ENCODE results near the gene TAF4.

TAF4 gene

DNA sequence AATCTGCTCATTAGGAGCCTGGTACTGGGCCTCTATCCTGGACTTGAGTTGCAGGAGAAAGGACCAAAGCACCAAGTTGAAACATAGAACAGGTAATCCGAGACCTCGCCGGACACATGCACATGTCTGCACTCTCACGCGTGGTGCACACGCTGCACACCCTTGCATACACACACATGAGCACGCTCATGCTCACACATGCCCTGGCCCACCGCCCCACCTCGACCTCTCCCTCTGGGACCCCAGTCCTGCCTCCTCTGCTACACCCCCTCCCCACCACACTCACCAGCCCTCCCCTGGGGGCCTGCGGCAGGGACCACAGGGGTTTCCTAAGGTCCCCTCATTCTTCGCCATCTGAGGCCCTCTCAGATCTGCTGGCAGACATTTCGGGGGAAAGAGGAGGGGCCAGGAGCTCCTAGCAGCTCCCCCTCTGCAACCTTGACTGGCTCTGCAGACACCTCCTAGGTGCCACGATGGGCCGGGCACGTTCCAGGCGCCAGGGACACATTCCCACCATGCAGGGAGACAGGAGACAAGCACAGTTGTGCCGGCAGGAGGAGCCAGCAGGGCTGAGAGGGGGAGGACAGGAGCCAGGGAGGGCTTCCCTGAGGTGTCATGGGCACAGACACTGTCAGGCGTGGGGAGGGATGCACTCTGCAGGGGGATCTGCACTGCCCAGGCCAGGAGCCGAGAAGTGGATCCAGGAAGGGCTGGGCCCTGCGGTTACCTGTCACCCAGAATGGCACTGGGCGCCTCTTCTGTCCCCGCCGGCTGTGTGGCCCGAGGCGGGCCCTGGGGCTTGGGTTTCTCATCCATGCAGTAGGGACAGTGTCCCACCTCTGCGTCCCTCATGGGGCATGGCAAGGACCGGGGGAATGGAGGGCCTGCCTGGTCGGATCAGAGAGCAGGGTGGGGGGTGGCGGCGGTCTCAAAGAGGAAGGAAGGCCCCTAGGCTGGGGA lies 31.0 kb upstream of the TAF4 start:
- ATAC-seq: no peak
- TF ChIP-seq, protein P1, sequence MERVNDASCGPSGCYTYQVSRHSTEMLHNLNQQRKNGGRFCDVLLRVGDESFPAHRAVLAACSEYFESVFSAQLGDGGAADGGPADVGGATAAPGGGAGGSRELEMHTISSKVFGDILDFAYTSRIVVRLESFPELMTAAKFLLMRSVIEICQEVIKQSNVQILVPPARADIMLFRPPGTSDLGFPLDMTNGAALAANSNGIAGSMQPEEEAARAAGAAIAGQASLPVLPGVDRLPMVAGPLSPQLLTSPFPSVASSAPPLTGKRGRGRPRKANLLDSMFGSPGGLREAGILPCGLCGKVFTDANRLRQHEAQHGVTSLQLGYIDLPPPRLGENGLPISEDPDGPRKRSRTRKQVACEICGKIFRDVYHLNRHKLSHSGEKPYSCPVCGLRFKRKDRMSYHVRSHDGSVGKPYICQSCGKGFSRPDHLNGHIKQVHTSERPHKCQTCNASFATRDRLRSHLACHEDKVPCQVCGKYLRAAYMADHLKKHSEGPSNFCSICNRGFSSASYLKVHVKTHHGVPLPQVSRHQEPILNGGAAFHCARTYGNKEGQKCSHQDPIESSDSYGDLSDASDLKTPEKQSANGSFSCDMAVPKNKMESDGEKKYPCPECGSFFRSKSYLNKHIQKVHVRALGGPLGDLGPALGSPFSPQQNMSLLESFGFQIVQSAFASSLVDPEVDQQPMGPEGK (CRISPR knock-in tag; IDR thresholded peaks at IDR 0.05; ENCODE audit: borderline replicate concordance): no peak
- no peak for TF ChIP-seq TCF4 (CRISPR knock-in tag; IDR thresholded peaks at IDR 0.05; ENCODE audit: borderline replicate concordance)
- no peak for TF ChIP-seq ZNF565 (CRISPR knock-in tag; conservative IDR thresholded peaks at IDR 0.05; ENCODE audit: low read depth)
- TF ChIP-seq, protein P2, sequence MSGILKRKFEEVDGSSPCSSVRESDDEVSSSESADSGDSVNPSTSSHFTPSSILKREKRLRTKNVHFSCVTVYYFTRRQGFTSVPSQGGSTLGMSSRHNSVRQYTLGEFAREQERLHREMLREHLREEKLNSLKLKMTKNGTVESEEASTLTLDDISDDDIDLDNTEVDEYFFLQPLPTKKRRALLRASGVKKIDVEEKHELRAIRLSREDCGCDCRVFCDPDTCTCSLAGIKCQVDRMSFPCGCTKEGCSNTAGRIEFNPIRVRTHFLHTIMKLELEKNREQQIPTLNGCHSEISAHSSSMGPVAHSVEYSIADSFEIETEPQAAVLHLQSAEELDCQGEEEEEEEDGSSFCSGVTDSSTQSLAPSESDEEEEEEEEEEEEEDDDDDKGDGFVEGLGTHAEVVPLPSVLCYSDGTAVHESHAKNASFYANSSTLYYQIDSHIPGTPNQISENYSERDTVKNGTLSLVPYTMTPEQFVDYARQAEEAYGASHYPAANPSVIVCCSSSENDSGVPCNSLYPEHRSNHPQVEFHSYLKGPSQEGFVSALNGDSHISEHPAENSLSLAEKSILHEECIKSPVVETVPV (CRISPR knock-in tag; IDR thresholded peaks at IDR 0.05): no peak
- no peak for TF ChIP-seq SNAI2 (CRISPR knock-in tag; IDR thresholded peaks at IDR 0.05)
- TF ChIP-seq PPARA (CRISPR knock-in tag; IDR thresholded peaks at IDR 0.05; ENCODE audit: borderline replicate concordance): no peak
- no peak for TF ChIP-seq ZFP3 (CRISPR knock-in tag; IDR thresholded peaks at IDR 0.05)

DNA sequence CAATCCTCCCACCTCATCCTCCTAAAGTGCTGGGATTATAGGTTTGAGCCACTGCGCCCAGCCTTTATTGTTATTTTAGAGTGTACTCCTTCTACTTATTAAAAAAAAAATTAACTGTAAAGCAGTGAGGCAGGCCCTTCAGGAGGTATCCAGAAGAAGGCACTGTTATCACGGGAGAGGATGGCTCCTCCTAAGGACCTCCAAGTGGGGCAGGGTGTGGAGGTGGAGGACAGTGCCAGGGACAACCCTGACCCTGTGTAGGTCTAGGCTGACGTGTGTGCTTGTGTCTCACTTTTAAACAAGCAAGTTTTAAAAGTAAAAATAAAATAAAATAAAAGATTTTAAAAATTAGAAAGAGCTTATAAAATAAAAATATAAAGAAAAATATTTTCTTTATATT lies 23.7 kb upstream of the TAF4 start:
- no peak for ATAC-seq
- TF ChIP-seq ZNF565 (CRISPR knock-in tag; conservative IDR thresholded peaks at IDR 0.05; ENCODE audit: low read depth) (no peak), ESRRG (CRISPR knock-in tag; IDR thresholded peaks at IDR 0.05) (no peak), ARNTL (CRISPR knock-in tag; IDR thresholded peaks at IDR 0.05; ENCODE audit: borderline replicate concordance, low read depth) (no peak), BACH2 (CRISPR knock-in tag; IDR thresholded peaks at IDR 0.05; ENCODE audit: borderline replicate concordance) (no peak), ZNF8 (CRISPR knock-in tag; IDR thresholded peaks at IDR 0.05) (no peak), RARB (CRISPR knock-in tag; IDR thresholded peaks at IDR 0.05) (no peak), ZFP3 (CRISPR knock-in tag; IDR thresholded peaks at IDR 0.05) (no peak), SNAI2 (CRISPR knock-in tag; IDR thresholded peaks at IDR 0.05) (no peak), CSDC2 (CRISPR knock-in tag; IDR thresholded peaks at IDR 0.05) (no peak), ISL1 (CRISPR knock-in tag; IDR thresholded peaks at IDR 0.05) (no peak), TCF4 (CRISPR knock-in tag; IDR thresholded peaks at IDR 0.05; ENCODE audit: borderline replicate concordance) (no peak), GLIS3 (CRISPR knock-in tag; IDR thresholded peaks at IDR 0.05) (no peak), OSR1 (CRISPR knock-in tag; IDR thresholded peaks at IDR 0.05) (no peak), ZFP30 (CRISPR knock-in tag; IDR thresholded peaks at IDR 0.05) (no peak), ZNF70 (CRISPR knock-in tag; IDR thresholded peaks at IDR 0.05) (no peak)
- TF ChIP-seq, protein P3, sequence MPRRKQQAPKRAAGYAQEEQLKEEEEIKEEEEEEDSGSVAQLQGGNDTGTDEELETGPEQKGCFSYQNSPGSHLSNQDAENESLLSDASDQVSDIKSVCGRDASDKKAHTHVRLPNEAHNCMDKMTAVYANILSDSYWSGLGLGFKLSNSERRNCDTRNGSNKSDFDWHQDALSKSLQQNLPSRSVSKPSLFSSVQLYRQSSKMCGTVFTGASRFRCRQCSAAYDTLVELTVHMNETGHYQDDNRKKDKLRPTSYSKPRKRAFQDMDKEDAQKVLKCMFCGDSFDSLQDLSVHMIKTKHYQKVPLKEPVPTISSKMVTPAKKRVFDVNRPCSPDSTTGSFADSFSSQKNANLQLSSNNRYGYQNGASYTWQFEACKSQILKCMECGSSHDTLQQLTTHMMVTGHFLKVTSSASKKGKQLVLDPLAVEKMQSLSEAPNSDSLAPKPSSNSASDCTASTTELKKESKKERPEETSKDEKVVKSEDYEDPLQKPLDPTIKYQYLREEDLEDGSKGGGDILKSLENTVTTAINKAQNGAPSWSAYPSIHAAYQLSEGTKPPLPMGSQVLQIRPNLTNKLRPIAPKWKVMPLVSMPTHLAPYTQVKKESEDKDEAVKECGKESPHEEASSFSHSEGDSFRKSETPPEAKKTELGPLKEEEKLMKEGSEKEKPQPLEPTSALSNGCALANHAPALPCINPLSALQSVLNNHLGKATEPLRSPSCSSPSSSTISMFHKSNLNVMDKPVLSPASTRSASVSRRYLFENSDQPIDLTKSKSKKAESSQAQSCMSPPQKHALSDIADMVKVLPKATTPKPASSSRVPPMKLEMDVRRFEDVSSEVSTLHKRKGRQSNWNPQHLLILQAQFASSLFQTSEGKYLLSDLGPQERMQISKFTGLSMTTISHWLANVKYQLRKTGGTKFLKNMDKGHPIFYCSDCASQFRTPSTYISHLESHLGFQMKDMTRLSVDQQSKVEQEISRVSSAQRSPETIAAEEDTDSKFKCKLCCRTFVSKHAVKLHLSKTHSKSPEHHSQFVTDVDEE (CRISPR knock-in tag; IDR thresholded peaks at IDR 0.05): no peak
- TF ChIP-seq, protein P4, sequence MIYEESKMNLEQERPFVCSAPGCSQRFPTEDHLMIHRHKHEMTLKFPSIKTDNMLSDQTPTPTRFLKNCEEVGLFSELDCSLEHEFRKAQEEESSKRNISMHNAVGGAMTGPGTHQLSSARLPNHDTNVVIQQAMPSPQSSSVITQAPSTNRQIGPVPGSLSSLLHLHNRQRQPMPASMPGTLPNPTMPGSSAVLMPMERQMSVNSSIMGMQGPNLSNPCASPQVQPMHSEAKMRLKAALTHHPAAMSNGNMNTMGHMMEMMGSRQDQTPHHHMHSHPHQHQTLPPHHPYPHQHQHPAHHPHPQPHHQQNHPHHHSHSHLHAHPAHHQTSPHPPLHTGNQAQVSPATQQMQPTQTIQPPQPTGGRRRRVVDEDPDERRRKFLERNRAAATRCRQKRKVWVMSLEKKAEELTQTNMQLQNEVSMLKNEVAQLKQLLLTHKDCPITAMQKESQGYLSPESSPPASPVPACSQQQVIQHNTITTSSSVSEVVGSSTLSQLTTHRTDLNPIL (CRISPR knock-in tag; IDR thresholded peaks at IDR 0.05; ENCODE audit: low read depth): no peak
- TF ChIP-seq, protein P5, sequence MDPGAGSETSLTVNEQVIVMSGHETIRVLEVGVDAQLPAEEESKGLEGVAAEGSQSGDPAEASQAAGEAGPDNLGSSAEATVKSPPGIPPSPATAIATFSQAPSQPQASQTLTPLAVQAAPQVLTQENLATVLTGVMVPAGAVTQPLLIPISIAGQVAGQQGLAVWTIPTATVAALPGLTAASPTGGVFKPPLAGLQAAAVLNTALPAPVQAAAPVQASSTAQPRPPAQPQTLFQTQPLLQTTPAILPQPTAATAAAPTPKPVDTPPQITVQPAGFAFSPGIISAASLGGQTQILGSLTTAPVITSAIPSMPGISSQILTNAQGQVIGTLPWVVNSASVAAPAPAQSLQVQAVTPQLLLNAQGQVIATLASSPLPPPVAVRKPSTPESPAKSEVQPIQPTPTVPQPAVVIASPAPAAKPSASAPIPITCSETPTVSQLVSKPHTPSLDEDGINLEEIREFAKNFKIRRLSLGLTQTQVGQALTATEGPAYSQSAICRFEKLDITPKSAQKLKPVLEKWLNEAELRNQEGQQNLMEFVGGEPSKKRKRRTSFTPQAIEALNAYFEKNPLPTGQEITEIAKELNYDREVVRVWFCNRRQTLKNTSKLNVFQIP (CRISPR knock-in tag; IDR thresholded peaks at IDR 0.05; ENCODE audit: borderline replicate concordance, low read depth): no peak
- TF ChIP-seq, protein P2 (CRISPR knock-in tag; IDR thresholded peaks at IDR 0.05): no peak
- TF ChIP-seq, protein P1 (CRISPR knock-in tag; IDR thresholded peaks at IDR 0.05; ENCODE audit: borderline replicate concordance): no peak
